SHP77 (cell line): ENCODE data around the gene PTPRT.

Source experiments
- DNase-seq, 2 experiments: peaks; one replicate each; lab custom pipeline; 2025; lab: John Stamatoyannopoulos, UW

Gene PTPRT

DNA sequence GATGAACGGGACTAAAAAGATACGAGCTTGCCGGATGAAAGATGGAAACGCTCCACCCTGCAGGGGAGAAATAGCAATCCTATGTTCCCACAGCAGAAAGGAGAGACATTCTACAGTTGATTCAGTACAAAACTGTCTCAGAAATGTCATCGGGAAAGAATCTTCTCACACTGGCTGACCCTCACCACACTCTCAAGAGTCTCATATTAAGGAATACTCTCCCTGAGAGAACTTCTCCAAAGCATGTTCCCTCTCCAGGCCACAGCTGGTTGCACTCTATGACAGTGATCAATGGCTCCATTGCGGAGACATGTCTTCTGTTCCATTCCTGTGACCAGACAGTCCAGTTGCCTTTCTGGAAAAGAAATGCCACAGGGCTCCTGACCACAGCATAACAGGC lies 813.6 kb downstream of the PTPRT start:
- no peak for DNase-seq

DNA sequence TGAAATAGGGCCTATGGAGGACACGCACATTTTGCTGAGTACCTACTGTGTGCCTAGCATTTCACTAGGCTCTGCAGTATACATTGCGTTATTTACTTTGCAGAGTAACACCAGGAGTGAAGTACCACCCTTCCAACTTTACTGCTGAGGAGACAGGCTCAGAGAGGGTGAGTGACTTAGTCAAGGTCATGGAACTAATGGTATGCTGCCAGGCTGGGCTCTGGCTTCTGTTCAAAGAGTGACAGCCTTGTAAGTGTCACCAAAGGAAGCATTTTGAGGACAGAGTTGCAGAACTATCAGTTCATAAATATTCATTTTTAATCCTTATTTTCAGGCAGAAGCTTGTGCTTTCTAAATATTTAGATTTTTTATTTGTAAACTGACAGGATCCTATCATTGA lies 816.7 kb downstream of the PTPRT start:
- no peak for DNase-seq

GRCh38 chr20:42370075-42370474 lies 819.6 kb downstream of the PTPRT start:
- DNase-seq: no peak

GRCh38 chr20:42368910-42369309 lies 820.8 kb downstream of the PTPRT start:
- DNase-seq: no peak

DNA sequence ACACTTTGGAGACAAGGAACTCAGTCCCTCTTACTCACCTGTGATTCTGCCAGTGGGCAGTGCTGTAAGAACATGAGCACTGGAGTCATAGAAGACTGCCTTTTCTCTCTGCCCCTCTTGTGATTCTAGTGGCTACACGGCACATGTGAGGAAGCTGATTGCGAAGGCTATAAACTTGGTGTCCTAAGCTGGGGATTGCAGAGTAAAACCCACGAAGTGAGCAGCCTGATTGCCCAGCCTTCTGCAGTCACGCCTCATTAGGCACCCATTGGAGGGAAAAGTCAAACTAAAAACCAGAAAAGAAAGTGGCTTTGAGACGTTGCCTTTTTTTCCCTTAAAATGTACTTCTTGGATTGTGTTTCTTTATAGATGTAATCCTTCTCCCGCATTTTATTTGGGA lies 823.1 kb downstream of the PTPRT start:
- DNase-seq: no peak

DNA sequence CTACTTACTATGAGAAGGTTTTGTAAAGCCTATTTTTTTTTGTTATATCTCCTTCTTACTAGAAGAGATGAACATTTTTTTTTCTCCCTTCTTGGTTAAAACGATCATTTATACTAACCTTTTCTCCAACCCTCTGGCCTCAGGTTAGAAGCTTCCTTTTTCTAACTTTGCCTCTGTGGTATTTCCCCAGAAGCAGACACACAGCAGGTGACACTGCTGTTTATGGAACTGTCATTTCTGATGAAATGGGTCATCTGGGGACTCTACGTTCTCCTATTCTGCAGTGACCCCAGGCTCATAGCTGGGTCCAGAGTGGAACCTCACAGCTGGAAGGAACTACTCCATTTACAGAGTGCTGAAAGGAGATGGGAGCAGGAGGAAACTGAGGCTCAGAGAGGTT lies 825.3 kb downstream of the PTPRT start:
- no peak for DNase-seq

DNA sequence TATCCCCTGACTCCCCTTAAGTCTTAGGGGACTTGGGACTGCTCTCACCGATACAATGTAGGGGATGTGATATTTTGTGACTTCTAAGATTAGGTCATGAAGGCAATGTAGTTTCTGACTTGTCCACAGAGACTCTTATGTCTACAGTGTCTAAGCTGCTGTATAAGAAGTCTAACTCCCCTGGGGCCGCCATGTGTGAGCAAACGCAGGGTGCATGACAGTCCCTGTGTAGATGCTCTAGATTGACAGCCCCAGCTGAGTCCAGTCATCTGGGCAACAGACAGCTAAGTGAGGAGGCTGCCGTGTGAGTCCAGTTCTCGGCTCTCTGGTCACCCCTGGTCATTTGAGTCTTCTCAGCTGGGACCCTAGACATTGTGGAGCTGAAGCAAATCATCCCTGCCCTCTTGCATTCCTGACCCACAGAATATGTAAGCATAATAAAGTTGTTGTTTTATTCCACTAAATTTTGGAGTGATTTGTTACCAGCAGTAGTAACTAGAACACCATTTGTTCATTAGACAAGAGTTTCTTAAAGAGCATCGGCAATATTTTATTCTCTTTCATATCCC lies 828.2 kb downstream of the PTPRT start:
- DNase-seq: no peak

- DNase-seq: no peak
Measured at GRCh38 chr20:42360621-42361020, 829.1 kb downstream of the PTPRT start.

DNA sequence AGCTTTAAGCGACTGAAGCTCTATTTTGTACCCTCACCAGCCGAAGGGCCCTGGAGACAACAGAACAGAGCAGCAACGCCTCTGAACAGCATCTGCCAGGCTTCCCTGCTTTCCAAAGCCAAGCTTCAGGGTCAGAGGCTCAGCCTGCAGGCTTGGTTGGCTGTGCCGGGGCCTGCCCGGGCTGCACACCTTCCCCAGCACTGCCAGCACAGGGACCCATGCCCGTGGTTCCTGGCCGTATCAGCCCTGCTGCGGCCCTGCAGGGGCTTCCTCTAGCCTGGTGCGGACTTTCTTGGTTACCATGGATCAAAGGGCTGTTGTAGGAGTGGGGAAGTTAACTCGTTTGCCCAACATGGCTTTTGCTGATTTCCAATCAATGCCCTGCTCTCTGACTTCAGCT lies 830.1 kb downstream of the PTPRT start:
- DNase-seq: no peak

GRCh38 chr20:42352096-42352495 lies 837.6 kb downstream of the PTPRT start:
- no peak for DNase-seq

GRCh38 chr20:42350521-42350920 lies 839.2 kb downstream of the PTPRT start:
- no peak for DNase-seq

DNA sequence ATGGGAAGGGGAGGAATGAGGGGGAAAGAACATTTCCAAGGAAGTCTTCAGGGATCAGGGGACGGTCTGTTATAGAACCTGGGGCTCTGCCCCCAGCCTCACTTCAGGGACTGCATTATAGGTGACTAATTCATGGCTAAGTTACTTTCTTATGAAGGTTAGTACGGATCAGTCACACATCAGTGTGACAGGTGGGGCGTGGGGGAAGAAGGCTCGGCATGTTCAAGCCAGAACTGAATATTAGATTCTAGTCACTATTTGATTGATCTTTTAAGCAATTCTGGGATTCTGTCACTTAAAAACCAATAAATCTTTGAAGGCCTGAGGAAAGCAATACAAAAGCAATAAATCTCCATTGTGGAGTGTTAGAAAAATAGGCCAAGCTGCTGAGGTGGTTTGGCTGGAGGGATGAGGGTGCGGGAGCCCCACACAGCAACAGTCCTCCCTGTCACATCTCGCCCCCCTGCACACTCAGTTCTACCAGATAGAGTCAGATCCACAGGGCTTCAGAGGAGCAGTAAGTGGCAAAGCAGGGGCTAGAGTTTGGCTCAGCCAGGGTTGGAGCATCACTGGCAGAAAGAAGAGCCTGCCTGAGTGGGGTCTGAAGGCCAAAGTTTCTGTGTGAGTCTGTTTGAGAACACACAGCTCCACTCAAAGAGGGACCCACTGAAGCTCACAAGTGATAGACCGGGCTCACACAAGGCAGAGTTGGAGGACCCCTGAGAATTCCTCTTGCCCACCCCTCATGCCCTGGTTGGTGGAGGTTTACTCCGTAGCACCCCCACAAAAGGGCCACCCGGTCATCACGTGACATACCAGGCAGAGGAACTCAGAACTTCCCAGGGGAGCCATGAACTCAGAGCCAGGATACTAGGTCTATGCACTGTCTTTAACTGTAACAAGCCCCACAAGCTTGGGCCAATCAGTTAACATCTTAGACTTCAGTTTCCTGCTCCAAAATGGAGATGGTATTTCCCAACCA lies 843.2 kb downstream of the PTPRT start:
- DNase-seq: no peak

DNA sequence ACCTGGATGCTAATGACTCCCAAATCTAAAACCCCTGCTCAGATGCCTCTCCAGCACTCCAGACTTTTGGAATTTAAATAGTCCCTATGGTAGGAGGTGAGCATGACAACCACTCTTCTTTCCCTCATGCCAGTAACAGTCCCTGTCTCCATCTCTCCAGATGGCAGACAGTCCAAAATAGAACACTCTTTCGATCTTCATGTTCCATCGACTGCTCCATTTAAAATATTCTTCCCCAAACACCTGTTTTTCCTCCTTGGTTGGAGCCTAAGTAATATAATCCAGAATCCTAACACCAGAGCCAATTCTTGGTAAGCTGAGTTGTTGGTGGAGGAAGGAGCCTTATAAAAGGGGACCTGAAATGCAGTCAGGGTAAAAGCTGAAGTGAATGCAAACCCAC lies 848.1 kb downstream of the PTPRT start:
- DNase-seq: no peak

DNA sequence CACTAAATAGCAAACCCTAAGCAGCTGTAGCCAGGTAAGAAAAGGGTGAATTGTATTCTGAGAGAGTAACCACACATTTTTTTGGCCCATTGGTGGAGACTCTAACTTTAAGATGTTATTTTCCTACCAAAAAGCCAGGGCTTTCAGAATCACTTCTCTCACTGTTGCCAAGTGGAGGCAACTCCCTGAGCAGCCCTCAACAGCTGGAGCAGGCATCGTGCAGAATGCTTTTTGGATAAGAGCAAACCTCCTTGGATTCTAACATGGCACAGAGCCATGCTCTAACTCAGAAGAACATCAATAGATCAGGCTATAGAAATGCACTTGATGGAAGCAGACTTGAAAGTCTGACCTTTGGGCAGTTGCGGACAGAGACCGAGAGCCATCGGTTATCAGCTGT lies 849.3 kb downstream of the PTPRT start:
- DNase-seq: no peak

DNA sequence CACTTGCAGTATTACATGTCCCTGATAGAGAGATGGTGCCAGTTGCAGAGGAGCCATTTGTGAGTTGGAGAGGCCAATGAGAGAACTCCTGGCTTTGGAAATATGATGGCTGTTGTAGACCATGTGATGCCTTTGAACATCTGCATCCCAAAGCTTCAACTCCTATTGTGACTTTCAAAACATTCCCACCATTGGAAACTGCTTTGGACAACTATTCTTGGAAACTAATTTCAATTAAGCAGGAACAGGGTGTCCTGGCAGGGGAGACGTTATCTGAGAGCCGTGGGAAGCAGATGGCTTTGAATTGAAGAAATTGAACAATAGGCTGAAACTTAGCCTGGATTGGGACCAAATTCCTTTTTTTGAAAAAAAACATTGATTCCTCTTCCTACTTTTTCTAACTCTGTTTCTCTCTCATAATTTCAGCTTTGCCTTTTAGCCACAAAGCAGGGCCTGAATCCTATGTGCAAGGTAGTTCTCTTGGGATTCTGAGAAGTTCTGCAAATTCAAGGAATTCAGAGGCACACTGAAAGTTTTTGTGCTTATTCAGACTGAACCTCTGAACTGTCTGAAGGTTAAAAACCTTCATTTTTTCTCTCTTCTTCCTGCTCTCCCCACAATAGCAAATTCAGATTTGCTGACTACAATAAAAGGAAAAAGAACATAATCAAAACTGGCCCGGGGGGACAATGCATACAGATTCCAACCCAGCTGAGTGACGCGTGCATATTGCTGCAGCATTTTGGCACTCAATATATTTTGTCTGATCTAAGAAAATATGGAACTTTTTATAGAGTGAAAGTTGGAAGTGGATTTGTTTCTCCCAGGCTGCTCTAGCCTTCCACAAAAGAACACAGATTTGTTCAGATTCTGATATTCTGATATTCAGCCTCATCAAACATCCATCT lies 851.2 kb downstream of the PTPRT start:
- no peak for DNase-seq

GRCh38 chr20:42336576-42336975 lies 853.1 kb downstream of the PTPRT start:
- no peak for DNase-seq

GRCh38 chr20:42319252-42320013 lies 870.3 kb downstream of the PTPRT start:
- no peak for DNase-seq

- no peak for DNase-seq
Measured at GRCh38 chr20:42313704-42314103, 876.0 kb downstream of the PTPRT start.

DNA sequence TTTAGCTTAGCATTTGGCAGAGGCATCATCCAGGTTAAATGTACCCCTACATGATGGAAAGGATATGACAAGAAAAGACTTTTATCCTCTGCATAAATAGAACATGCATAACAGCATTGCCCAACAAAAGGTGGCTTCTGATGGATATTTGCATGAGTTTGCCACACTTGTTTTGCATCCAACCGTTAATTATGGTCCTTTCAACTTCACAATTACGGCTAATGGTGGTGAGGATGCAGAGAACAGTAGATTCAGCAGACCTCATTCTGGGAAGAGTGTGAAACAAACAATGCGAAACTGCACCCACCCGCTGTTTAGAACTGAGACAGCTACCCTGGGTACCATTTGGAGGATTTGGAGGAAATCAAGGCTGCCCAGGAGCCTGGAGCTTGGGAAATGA lies 880.7 kb downstream of the PTPRT start:
- no peak for DNase-seq

GRCh38 chr20:42308171-42308570 lies 881.5 kb downstream of the PTPRT start:
- no peak for DNase-seq

DNA sequence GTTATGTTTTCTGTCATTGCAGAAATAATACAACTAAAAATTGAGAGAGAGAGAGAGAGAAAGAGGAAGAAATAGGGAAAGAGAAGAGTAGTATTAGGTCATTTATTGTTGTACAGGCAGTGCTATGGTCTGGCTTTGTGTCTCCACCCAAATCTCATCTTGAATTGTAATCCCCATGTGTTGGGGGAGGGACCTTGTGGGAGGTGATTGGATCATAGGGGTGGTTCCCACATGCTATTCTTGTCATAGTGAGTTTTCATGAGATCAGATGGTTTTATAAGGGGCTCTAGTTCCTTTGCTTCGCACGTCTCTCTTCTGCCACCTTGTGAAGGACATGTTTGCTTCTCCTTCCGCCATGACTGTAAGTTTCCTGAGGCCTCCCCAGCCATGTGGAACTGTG lies 894.1 kb downstream of the PTPRT start:
- no peak for DNase-seq

DNA sequence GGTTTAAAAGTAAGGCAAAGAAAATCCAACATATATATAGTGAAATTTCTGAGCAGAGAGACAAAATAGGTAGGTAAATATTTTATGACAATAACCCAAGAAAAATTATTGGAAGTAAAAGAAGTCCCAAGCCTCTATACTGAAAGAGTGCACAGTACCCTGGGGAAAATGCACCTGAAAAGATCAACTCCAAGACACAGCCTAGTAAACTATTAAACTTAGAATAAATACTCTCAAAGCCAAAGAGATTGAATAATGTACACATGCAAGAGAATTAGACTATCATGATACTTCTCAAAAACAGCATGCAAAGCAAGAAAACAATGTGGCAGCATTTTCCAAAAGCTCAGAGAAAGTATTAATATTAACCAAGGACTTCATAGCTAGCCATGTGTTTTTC lies 894.7 kb downstream of the PTPRT start:
- DNase-seq: no peak
